GM19193 (cell line): ENCODE data around the gene AHDC1.

ENCODE experiments used
- POLR2A ChIP-seq: IDR thresholded peaks from 4 replicates; pipeline ENCODE4 v1.6.1; 2011; ENCODE audit not compliant: insufficient read depth, insufficient read length; ENCODE audit errors: extremely low read depth

The AHDC1 gene

DNA sequence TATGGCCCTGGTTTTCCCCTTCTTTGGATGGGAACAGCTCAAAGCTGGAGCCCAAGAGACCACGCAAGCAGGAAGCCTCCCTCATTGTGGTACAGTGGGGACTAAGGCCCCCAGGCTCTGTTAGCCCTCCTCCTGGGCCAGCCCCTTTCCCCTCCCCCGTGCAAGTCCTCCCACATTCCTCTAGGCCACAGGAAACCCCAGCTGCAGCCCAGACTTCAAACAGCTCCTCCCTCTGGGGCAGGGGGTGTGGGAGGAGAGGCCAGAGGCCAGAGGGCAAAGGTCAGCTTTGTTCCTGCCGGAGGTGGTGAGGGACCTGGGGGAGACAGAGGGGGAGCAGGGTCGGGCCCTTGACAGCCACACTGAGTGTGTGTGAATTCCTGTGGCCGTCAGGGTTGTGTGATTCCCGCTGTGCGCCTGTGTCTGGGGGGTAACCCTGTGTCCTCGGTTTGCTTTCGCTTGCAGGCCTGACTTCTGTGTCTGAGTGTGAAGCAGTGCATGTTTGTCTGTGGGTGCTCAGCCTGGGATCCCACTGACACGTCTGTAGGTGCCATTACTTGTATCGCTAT lies 3.4 kb upstream of the AHDC1 start:
- no peak for TF ChIP-seq POLR2A

DNA sequence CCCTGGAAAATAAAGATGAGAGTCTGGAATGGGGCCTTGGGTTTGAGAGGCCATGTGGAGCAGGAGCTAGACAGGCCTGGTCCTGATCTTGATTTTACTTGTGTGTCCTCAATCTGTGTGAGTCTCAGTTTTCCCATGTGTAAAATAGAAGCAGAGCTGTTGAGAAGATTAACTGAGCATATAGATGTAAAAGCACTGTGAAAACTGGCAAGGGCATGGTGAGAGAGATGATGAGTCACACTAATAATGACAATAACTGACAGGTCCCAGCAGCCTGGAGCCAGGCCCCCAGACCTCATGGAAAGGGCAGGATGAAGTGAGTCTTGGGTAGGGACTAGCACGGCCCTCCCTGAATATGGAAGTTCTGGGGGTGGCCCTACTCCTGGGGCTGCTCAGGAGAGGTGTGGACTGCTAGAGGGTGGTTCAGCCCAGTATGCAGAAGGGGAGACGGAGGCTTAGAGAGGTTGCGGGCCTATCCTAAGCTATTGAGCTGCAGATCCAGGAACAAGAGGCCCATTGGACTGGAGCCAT lies 2.8 kb upstream of the AHDC1 start:
- no peak for TF ChIP-seq POLR2A

DNA sequence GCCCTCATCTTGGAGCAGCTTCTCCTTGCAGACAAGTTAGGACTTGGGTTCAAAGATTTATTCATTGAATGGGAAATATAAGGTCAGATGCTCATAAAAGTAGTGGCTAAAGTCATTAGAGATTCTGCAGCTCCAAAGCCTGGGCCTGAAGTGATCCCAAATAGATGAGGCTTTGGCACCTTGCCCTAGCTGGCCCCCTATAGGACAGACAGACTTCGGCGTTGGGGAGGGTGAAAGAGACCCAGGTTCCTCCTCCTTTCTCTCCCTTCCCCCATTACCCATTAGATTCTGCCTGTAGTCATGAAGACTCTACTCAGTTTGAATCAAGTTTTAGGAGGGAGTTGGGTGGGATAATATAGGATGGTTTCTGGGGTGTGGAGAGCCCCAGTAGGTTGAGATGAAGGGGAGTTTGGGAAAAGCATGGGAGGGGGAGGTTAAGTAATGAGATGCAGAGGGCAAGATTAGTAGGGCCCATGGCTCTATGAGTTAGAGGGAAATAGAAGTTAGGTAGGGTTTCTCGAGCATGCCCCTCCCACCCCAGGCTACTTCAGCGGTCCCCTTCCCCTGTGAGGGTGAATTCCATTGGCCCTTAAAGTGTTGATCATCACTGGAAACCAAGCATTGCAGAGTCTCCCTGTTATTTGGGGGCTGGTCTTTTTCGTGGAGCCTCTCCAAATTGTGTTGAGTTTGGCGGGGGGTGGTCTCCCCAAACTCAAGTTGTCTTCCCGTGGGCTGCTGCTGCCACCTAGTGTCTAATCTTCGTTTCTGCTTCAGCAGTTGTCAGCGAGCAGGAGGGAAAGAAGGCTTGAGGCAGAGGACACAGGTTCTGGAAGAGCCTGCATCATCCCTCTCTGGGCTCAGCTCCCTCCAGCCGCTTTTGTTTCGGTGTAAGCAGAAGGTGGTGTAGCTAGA lies 2.1 kb upstream of the AHDC1 start:
- no peak for TF ChIP-seq POLR2A

DNA sequence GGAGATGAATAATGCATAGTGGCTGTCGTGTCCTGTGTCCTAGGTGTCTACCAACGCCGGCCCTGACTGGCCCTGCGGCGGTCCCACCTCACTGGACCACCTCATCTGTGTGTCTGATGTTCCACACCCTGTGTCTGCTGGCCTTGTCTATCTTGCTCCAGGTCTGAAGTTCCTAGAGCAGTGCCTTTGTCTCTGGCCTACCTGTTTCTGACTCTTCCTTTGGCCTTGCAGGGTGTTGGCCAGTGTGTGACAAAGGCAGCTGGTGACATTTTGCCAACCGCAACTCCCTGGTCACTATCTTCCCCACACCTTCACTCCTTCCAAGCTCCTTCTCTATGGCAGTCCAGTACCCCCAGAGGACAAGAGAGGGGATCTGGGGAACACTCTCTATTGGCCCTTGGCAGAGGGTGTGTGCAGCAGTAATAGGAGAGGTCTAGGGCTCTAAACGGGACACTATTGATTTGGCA lies 1.4 kb upstream of the AHDC1 start:
- TF ChIP-seq POLR2A: no peak

DNA sequence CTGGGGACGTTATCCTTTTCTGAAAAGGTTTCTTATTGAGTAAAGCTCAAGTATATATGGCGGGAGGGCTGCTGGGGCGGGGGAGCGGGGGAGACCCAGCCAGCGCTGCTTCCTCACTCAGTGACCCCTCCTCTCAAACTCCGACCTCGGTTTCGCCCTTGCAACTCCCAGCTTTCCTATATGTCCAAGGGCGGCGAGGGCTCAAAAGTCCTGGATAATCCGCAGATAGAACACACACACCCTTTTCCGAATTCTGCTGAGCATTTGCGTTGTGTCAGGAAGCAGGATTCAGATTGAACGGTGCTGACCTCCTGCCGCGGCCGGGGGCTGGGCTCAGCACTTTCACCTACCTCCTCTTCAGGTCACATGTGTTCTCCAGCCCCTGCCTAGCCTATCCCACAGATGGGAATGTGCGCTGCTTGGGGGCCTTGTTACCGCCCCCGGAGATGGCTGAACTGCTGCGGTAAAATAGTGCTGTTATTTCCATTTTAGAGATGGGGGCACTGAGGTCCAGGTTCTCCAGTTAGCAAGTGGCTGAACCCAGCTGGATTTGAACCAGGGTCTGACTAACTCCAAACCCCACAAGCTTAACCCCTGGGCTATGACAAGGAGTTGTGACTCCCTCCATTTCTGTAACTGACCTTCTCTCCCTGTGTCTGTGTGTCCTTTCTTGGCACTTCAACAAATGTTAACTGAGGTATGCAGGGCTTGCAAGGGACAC lies 795 bp upstream of the AHDC1 start:
- no peak for TF ChIP-seq POLR2A

DNA sequence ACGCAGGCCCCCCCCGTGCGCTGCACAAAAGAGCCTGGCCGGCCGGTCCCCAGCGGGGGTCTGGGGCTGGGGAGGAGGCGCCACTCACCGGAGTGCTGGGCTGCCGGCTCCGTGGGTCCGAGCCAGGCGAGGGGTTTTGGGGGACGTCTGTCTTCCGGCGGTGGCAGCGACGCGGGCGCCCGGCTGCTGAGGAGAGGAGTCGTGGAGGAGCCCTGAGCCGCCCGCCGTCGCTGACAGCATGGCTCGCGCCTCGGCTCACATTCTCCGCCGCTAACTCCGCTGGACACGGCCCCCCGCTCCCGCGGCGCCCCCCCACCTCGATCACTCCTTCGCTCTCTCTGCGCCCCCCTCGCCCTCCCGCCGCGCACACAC lies 649 bp downstream of the AHDC1 start:
- TF ChIP-seq POLR2A: no peak

DNA sequence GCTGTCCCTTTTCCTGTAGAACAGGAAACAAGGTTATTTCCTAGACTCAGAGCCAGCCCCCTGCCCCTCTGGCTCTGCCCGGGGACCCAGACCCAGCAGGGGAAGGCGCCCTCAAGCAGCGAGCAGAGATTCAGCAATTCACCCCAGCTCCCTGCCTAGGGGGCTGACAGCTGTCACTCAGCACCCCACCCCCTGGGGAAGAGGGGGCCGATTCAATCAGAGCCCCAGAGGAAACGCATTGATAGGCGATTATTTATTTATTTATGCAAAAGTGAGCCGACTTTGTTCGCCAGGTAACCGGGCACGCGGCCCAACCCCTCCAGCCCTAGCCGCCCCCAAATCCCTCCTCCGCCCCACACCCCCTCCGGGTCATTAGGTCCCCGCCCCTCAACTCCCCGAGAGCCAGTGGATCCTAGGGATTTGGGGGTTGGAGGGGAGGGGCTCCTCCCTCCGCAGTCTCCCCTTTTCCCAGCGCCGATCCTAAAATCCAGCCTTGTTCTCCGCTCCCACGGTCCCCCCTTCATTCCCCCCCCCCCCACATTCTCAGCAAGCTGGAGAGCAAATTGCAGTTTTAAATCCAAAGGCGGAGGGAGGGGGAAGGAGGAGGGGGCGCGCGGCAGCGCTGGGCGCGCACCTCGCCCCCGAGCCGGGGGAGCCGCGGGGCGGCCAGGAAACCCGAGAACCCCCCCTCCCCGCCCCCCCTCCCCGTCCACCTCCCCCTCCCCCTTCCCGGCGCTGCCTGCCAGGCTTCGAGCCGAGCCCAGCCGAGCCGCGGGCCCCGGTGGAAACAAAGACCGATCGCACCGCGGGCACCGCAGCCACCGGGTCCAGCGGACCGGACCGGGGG lies 1.3 kb downstream of the AHDC1 start:
- no peak for TF ChIP-seq POLR2A

DNA sequence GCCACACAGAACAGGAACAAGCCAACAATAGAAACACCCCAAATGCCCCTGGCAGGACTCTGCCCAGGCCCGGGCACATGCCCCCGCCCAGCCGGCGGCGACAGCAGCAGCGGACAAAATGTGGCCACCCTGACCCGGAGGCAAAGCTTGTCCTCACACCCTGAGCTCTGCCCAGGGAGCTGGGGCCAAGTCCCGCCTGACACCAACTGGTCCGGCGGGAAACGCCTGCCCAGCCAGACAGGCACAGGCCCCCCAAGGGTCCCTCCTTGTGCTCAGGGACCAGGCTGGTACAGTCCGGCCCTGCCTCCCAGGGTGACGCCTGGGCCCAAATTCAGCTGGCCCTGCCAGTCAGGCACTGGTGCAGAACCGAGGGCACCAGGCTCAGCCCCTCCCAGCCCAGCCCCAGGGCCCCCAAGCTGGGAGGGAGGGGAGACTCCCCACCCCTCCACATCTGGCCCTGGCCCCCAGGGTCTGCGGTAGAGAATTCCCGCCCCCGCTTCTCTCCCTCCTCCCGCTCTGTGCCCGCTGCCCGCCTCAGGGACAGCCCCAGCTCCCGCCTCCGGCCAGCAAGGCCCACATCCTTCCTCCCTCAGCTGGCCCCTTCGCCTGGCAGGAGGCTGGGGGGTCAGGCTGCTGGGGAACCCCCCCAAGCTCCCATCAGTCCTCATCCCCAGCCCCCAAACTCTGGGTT lies 2.0 kb downstream of the AHDC1 start:
- no peak for TF ChIP-seq POLR2A

DNA sequence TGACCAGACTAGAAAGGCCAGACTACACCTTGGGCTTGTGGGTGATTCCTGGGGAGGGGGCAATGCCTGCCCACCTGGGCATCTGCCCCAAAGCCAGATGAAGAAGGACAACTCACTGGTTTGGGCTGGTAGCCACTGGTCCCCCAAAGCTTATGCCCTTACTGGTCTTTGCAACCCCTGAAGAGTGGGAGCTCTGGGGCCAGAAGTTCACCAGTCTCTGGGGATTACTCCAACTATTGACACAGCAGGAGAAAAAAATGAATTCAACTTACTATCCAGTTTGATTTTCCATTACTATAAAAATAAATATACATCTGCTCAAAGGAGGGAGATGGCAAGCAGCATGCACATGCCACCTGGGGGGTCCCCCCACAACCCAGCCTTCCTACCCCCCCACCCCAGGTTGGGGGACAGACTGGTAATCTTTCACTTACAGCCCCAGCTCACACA lies 2.6 kb downstream of the AHDC1 start:
- no peak for TF ChIP-seq POLR2A

DNA sequence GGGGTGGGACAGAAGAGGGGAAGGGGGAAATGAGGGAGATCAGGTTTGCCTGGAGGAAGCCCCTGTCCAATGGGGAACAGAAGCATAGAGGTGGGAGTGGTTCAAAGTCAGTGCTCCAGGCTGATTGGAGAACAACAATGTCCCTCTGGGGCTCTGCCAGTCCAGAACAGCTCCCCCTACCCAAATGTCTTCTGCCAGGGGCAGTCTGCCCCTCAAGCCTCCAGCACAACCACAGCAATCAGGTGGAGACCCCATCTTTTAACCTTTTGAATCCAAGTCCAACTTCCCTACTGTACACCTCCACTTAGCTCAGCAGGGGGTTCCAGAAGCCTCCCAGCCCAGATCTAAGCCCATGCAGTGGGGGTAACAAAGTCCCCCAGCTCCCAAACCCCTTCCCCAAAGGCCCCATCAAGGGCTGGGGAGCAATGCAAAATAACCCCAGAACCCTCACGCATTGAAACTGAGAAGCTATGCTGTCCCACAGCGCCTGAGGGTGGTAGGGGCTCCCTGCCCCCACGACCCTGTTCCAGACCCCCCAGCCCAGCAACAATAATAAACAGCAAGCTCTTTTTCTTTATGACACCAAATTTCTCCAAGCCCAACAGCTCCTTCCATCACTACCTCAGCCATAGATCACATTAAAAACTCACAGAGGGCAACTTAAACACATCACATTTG lies 3.3 kb downstream of the AHDC1 start:
- no peak for TF ChIP-seq POLR2A

DNA sequence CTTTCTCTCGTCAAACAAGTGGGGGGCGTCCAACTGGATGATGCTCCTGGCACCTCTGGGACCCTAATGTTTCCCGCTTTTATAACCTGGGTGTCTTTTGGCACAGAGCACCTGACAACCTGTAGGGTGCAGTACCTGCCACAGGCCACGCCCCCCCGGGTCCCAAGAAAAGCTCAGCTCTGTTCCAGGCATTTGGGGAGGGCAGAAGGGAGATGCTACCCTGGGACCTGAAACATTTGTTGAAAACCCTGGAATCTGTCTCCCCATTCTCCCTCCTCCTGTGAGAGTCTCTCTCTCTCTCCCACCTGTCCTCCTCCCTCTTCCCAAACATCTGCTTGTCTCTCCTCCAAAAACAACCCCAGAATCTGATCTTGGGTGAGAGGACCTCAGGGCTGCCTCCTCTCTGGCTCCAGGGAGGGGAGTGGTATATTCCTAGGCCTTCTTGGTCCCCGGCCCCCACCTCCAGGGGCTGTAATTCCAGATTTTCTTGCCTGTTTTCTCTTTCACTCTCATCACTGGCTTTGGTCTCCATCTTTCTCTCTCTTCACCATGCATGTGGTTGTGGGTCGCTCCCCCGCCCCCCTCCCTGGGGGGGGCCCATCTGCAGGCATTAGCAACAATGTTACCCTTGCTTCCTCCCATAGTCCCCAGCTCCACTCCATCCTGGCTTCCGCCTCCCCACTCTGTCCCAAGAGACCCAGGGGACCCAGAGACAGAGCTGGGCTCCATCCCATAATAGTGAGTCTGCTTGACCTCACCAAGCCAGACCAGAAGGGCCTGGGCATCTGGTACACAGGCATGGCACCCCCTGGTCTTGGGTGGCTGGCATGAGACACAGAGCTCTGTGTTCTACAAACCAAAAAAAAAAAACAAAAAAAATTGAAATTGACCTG lies 4.1 kb downstream of the AHDC1 start:
- TF ChIP-seq POLR2A: no peak

DNA sequence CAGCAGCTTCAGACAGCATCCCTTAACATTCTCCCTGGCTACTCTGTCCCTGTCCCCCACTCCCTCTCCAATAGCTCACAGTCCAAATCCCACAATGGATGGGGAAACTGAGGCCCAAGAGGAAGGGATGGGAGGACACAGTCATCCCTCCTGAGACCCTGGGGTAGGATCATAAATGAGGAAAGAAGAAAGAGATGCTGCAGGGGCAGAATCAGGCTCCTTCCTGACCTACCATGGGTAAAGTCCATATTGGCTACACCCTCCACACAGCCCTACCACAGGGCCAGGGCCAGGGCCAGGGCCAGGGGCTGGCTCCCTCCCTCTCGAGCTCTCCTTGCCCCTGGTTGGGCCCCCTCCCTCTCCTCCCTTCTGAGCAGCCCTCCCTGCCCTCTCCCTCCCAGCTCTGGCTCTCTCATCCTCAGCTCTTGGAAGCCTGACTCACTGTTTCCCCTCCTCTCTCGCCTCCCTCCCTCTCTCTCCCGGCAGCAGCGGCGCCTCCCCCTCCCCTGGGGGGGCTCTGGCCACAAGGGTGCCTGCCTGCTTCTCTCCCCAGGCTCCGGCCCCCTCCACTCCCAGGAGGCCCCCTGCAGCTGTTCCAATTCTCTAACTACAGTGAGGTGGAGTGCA lies 4.9 kb downstream of the AHDC1 start:
- no peak for TF ChIP-seq POLR2A
